Activated T-helper 2 cell treated with anti-CD3 and anti-CD28 coated beads, Interferon-gamma antibody, Interleukin-2, Interleukin-4, amounts not matched to agents 10 μg/mL and 5 μg/mL and 100 μg/mL, durations not matched to agents 14 hours and 24 hours and 36 hours (primary cell): ENCODE data around the gene IFI27L2. TPM values are rescaled to one million over a fixed set of nuclear protein-coding genes. Genes with fewer than 3 reads are reported as not detected.
"Not testable (repeated sequence)": the region's sequence is repeated elsewhere in the genome, so short reads cannot be mapped to it uniquely, and the experiment has no call there.

Experiments used
- DNase-seq: peaks from one replicate; pipeline ENCODE4 v3.0.0; 2021; ENCODE audit warnings: low spot score
- H3K27ac Mint-ChIP-seq: one replicate; pipeline ENCODE4 v1.8.0; 2021; ENCODE audit warnings: mixed read lengths
- H3K27me3 Mint-ChIP-seq: one replicate; pipeline ENCODE4 v1.8.0; 2021; ENCODE audit warnings: low read depth, mixed read lengths
- H3K36me3 Mint-ChIP-seq: one replicate; pipeline ENCODE4 v1.8.0; 2021; ENCODE audit warnings: low read depth, mixed read lengths
- H3K4me1 Mint-ChIP-seq: one replicate; pipeline ENCODE4 v1.8.0; 2021; ENCODE audit warnings: low read depth, mixed read lengths
- H3K4me3 Mint-ChIP-seq: one replicate; pipeline ENCODE4 v1.8.0; 2021; ENCODE audit warnings: low read depth, mild to moderate bottlenecking, moderate library complexity, mixed read lengths
- H3K9me3 Mint-ChIP-seq: one replicate; pipeline ENCODE4 v1.8.0; 2021; ENCODE audit warnings: mixed read lengths
- intact Hi-C: fragments of 100-400 bp; cut with micrococcal nuclease; formaldehyde crosslinking; loops from one replicate; pipeline ENCODE4 v1.15.1; 2023
- total RNA-seq: library from RNA; stranded (reverse); gene quantifications from 2 replicates; pipeline ENCODE4 v1.2.3, GENCODE V29; 2022

The IFI27L2 gene
- total RNA-seq, 1 donor from 2014 or later = 47.4 TPM

GRCh38 chr14:94164685-94165431 lies 35.5 kb upstream of the IFI27L2 start:
- Mint-ChIP-seq H3K36me3 (no peaks in the 10 kb centered on the region), H3K27me3 (peaks cover 3% of the 10 kb centered on the region), H3K9me3 (no peaks in the 10 kb centered on the region), H3K4me1 (peaks cover 21% of the 10 kb centered on the region), H3K4me3 (no peak overlapping the region), H3K27ac (no peak overlapping the region)
- no peak for DNase-seq
- intact Hi-C loops = no loop called here

GRCh38 chr14:94163796-94164195 lies 34.4 kb upstream of the IFI27L2 start:
- Mint-ChIP-seq H3K4me1 (peaks cover 22% of the 10 kb centered on the region), H3K9me3 (no peaks in the 10 kb centered on the region), H3K4me3 (no peak overlapping the region), H3K27me3 (peaks cover 3% of the 10 kb centered on the region), H3K36me3 (no peaks in the 10 kb centered on the region), H3K27ac (no peak overlapping the region)
- intact Hi-C loops = no loop called here
- no peak for DNase-seq

- intact Hi-C loops = no loop called here
- Mint-ChIP-seq H3K27me3 (peaks cover 4% of the 10 kb centered on the region), H3K27ac (no peak overlapping the region), H3K36me3 (no peaks in the 10 kb centered on the region), H3K4me1 (peaks cover 34% of the 10 kb centered on the region), H3K9me3 (no peaks in the 10 kb centered on the region), H3K4me3 (no peak overlapping the region)
- no peak for DNase-seq
Observed at GRCh38 chr14:94162466-94162865, 33.1 kb upstream of the IFI27L2 start.

- no peak overlapping the region for H3K27ac Mint-ChIP-seq
- intact Hi-C loops = no loop called here
- H3K4me1 Mint-ChIP-seq = peaks cover 34% of the 10 kb centered on the region
- no peaks in the 10 kb centered on the region for H3K9me3 Mint-ChIP-seq
- no peaks in the 10 kb centered on the region for H3K36me3 Mint-ChIP-seq
- no peak overlapping the region for H3K4me3 Mint-ChIP-seq
- DNase-seq = no peak
- H3K27me3 Mint-ChIP-seq = peaks cover 5% of the 10 kb centered on the region
Observed at GRCh38 chr14:94161981-94162380, 32.6 kb upstream of the IFI27L2 start.

- Mint-ChIP-seq H3K27me3 (peaks cover 4% of the 10 kb centered on the region), H3K4me3 (no peak overlapping the region), H3K36me3 (no peaks in the 10 kb centered on the region), H3K9me3 (no peaks in the 10 kb centered on the region), H3K27ac (no peak overlapping the region), H3K4me1 (peaks cover 34% of the 10 kb centered on the region)
- no peak for DNase-seq
- intact Hi-C loops = no loop called here
Observed at GRCh38 chr14:94161058-94161457, 31.7 kb upstream of the IFI27L2 start.

- no peak for DNase-seq
- no peaks in the 10 kb centered on the region for H3K9me3 Mint-ChIP-seq
- H3K27ac Mint-ChIP-seq = no peak overlapping the region
- no peak overlapping the region for H3K4me3 Mint-ChIP-seq
- H3K36me3 Mint-ChIP-seq = no peaks in the 10 kb centered on the region
- H3K4me1 Mint-ChIP-seq = peaks cover 24% of the 10 kb centered on the region
- H3K27me3 Mint-ChIP-seq = peaks cover 4% of the 10 kb centered on the region
- intact Hi-C loops = no loop called here
Observed at GRCh38 chr14:94158239-94158883, 29.0 kb upstream of the IFI27L2 start.

- no peak for DNase-seq
- no peak overlapping the region for H3K4me3 Mint-ChIP-seq
- H3K27ac Mint-ChIP-seq = no peak overlapping the region
- H3K9me3 Mint-ChIP-seq = no peaks in the 10 kb centered on the region
- no peaks in the 10 kb centered on the region for H3K36me3 Mint-ChIP-seq
- intact Hi-C loops = no loop called here
- peaks cover 22% of the 10 kb centered on the region for H3K4me1 Mint-ChIP-seq
- peaks cover 8% of the 10 kb centered on the region for H3K27me3 Mint-ChIP-seq
Observed at GRCh38 chr14:94157197-94157596, 27.8 kb upstream of the IFI27L2 start.

GRCh38 chr14:94156143-94156542 lies 26.7 kb upstream of the IFI27L2 start:
- intact Hi-C loops, H3K27me3 Mint-ChIP-seq, H3K4me3 Mint-ChIP-seq, H3K36me3 Mint-ChIP-seq, H3K27ac Mint-ChIP-seq, DNase-seq, H3K9me3 Mint-ChIP-seq: not testable (repeated sequence)
- peaks cover 16% of the 10 kb centered on the region for H3K4me1 Mint-ChIP-seq

- Mint-ChIP-seq H3K27ac (no peak overlapping the region), H3K4me3 (no peak overlapping the region), H3K27me3 (peaks cover 21% of the 10 kb centered on the region), H3K36me3 (no peaks in the 10 kb centered on the region), H3K9me3 (no peaks in the 10 kb centered on the region), H3K4me1 (peaks cover 13% of the 10 kb centered on the region)
- no peak for DNase-seq
- intact Hi-C loops = no loop called here
Observed at GRCh38 chr14:94153750-94154342, 24.4 kb upstream of the IFI27L2 start.

GRCh38 chr14:94152676-94153075 lies 23.3 kb upstream of the IFI27L2 start:
- H3K4me1 Mint-ChIP-seq = peaks cover 2% of the 10 kb centered on the region
- no peak overlapping the region for H3K4me3 Mint-ChIP-seq

GRCh38 chr14:94145902-94146527 lies 16.6 kb upstream of the IFI27L2 start:
- intact Hi-C loops = loop anchor here (1.0 kb wide), 1 partner anchor 28 kb away; the partner anchor contains the start of gene PPP4R4
- H3K27ac Mint-ChIP-seq = no peak overlapping the region
- peaks cover 22% of the 10 kb centered on the region for H3K27me3 Mint-ChIP-seq
- H3K4me3 Mint-ChIP-seq = no peak overlapping the region
- H3K4me1 Mint-ChIP-seq = peaks cover 15% of the 10 kb centered on the region
- H3K36me3 Mint-ChIP-seq = no peaks in the 10 kb centered on the region
- H3K9me3 Mint-ChIP-seq = no peaks in the 10 kb centered on the region
- DNase-seq = no peak

More at GRCh38 chr14:94152676-94153075, 23.3 kb upstream of the IFI27L2 start:
- no peak overlapping the region for H3K27ac Mint-ChIP-seq
- H3K36me3 Mint-ChIP-seq = no peaks in the 10 kb centered on the region
- intact Hi-C loops = no loop called here
- no peaks in the 10 kb centered on the region for H3K9me3 Mint-ChIP-seq
- DNase-seq = no peak
- peaks cover 27% of the 10 kb centered on the region for H3K27me3 Mint-ChIP-seq

- Mint-ChIP-seq H3K4me1 (peaks cover 15% of the 10 kb centered on the region), H3K4me3 (no peak overlapping the region), H3K27ac (no peak overlapping the region), H3K9me3 (no peaks in the 10 kb centered on the region), H3K27me3 (peaks cover 19% of the 10 kb centered on the region), H3K36me3 (no peaks in the 10 kb centered on the region)
- DNase-seq = no peak
- intact Hi-C loops = loop anchor here (1.0 kb wide), 1 partner anchor 30 kb away; the partner anchor contains the start of gene PPP4R4
Observed at GRCh38 chr14:94144765-94145164, 15.4 kb upstream of the IFI27L2 start.

- Mint-ChIP-seq H3K9me3 (no peaks in the 10 kb centered on the region), H3K27me3 (peaks cover 12% of the 10 kb centered on the region), H3K36me3 (no peaks in the 10 kb centered on the region), H3K4me3 (no peak overlapping the region), H3K27ac (no peak overlapping the region), H3K4me1 (peaks cover 15% of the 10 kb centered on the region)
- intact Hi-C loops = no loop called here
- no peak for DNase-seq
Observed at GRCh38 chr14:94143711-94144110, 14.3 kb upstream of the IFI27L2 start.
